ENCODE measurements around the gene DDX6.

GRCh38 chr11:118778898-118779297, 12.1 kb downstream of the DDX6 start:
- TF ChIP-seq EZH2phosphoT487 (IDR thresholded peaks at IDR 0.05; ENCODE audit: insufficient read depth, low read depth) (no peak), EZH2 (IDR thresholded peaks at IDR 0.05; ENCODE audit: insufficient read depth, poor library complexity, severe bottlenecking) (no peak)

Data from GM23248 (cell line).